WTC11 (cell line): ENCODE results near the gene STX18. TPM values are rescaled to one million over a fixed set of nuclear protein-coding genes. Genes with fewer than 3 reads are reported as not detected.

Source experiments
- ATAC-seq: fragments of 200-7000 bp; cut with Tn5 transposase; 2 replicates; pipeline ENCODE4 v1.10.0; 2021; ENCODE audit warnings: mild to moderate bottlenecking, moderate library complexity
- CTCF ChIA-PET: fragments of 300-600 bp; sonication (Branson Sonifier 250); formaldehyde crosslinking; loops from one replicate; lab custom pipeline; 2021; ENCODE audit warnings: antibody characterized with exemption; lab: Charles Lee
- POLR2A ChIA-PET: fragments of 350-600 bp; sonication (Branson Sonifier 250); formaldehyde crosslinking; loops from one replicate; lab custom pipeline; 2021; ENCODE audit warnings: antibody characterized with exemption; lab: Charles Lee
- DNase-seq: peaks from one replicate; pipeline ENCODE4 v3.0.0; 2021; ENCODE audit warnings: low spot score
- H3K27ac Mint-ChIP-seq: 2 replicates; pipeline ENCODE4 v1.8.0; 2021; ENCODE audit warnings: mixed read lengths
- H3K27me3 Mint-ChIP-seq: 2 replicates; pipeline ENCODE4 v1.8.0; 2021; ENCODE audit warnings: low read depth, mild to moderate bottlenecking, moderate library complexity, mixed read lengths
- H3K36me3 Mint-ChIP-seq: 2 replicates; pipeline ENCODE4 v1.8.0; 2021; ENCODE audit warnings: mixed read lengths
- H3K4me1 Mint-ChIP-seq: 2 replicates; pipeline ENCODE4 v1.8.0; 2022; ENCODE audit warnings: mixed read lengths
- H3K4me3 Mint-ChIP-seq: 2 replicates; pipeline ENCODE4 v1.8.0; 2021; ENCODE audit warnings: mild to moderate bottlenecking, moderate library complexity, mixed read lengths
- H3K9me3 Mint-ChIP-seq: 2 replicates; pipeline ENCODE4 v1.8.0; 2021; ENCODE audit warnings: mixed read lengths
- CTCF ChIP-seq: fragments of 200-600 bp; IDR thresholded peaks from 2 replicates; pipeline ENCODE4 v1.8.0; 2022; ENCODE audit warnings: antibody characterized with exemption
- E2F4 ChIP-seq: sonication (generic); formaldehyde crosslinking; IDR thresholded peaks from 2 replicates; pipeline ENCODE4 v1.8.1; 2022; ENCODE audit warnings: low read depth, mild to moderate bottlenecking, moderate library complexity, missing genetic modification reagents, borderline replicate concordance
- ELF4 ChIP-seq: sonication (generic); formaldehyde crosslinking; IDR thresholded peaks from 2 replicates; pipeline ENCODE4 v1.8.1; 2022; ENCODE audit warnings: low read depth, mild to moderate bottlenecking, moderate library complexity, missing genetic modification reagents
- ERG ChIP-seq: fragments of 250-450 bp; sonication (Bioruptor Pico); IDR thresholded peaks from 2 replicates; pipeline ENCODE4 v1.8.0; 2021; ENCODE audit warnings: mild to moderate bottlenecking
- JUN ChIP-seq: sonication (generic); formaldehyde crosslinking; IDR thresholded peaks from 2 replicates; pipeline ENCODE4 v1.8.0; 2023; ENCODE audit warnings: mild to moderate bottlenecking, missing genetic modification reagents
- KAT7 ChIP-seq: sonication (generic); formaldehyde crosslinking; IDR thresholded peaks from 2 replicates; pipeline ENCODE4 v1.8.1; 2023; ENCODE audit warnings: missing genetic modification reagents, mild to moderate bottlenecking, borderline replicate concordance
- MLX ChIP-seq: sonication (generic); formaldehyde crosslinking; IDR thresholded peaks from 2 replicates; pipeline ENCODE4 v1.8.1; 2023; ENCODE audit warnings: mild to moderate bottlenecking, missing genetic modification reagents, moderate library complexity
- MYBL2 ChIP-seq: sonication (generic); formaldehyde crosslinking; IDR thresholded peaks from 2 replicates; pipeline ENCODE4 v1.8.1; 2023; ENCODE audit warnings: mild to moderate bottlenecking, moderate library complexity, missing genetic modification reagents
- NFE2L1 ChIP-seq: sonication (generic); formaldehyde crosslinking; IDR thresholded peaks from 2 replicates; pipeline ENCODE4 v1.8.1; 2023; ENCODE audit warnings: missing genetic modification reagents
- NFYB ChIP-seq: sonication (generic); formaldehyde crosslinking; conservative IDR thresholded peaks from 2 replicates; pipeline ENCODE4 v1.8.0; 2022; ENCODE audit warnings: low read depth, missing genetic modification reagents
- OVOL2 ChIP-seq: fragments of 250-450 bp; sonication (Bioruptor Pico); IDR thresholded peaks from 2 replicates; pipeline ENCODE4 v1.9.0; 2021; ENCODE audit warnings: mild to moderate bottlenecking, borderline replicate concordance
- ZMAT4 ChIP-seq: fragments of 250-450 bp; sonication (Bioruptor Pico); IDR thresholded peaks from 2 replicates; pipeline ENCODE4 v1.9.0; 2021; ENCODE audit warnings: mild to moderate bottlenecking
- ZNF263 ChIP-seq: sonication (generic); formaldehyde crosslinking; IDR thresholded peaks from 2 replicates; pipeline ENCODE4 v1.8.1; 2022; ENCODE audit warnings: low read depth, mild to moderate bottlenecking, moderate library complexity, missing genetic modification reagents
- ZNF281 ChIP-seq: sonication (generic); formaldehyde crosslinking; IDR thresholded peaks from 2 replicates; pipeline ENCODE4 v1.8.0; 2023; ENCODE audit warnings: mild to moderate bottlenecking, missing genetic modification reagents
- ZNF416 ChIP-seq: fragments of 250-450 bp; sonication (Bioruptor Pico); IDR thresholded peaks from 2 replicates; pipeline ENCODE4 v1.9.0; 2021; ENCODE audit warnings: mild to moderate bottlenecking, inconsistent platforms
- ZNF671 ChIP-seq: fragments of 250-450 bp; sonication (Bioruptor Pico); IDR thresholded peaks from 2 replicates; pipeline ENCODE4 v1.8.0; 2021; ENCODE audit warnings: mild to moderate bottlenecking
- total RNA-seq: library from RNA; stranded (reverse); gene quantifications from 3 replicates; pipeline ENCODE4 v1.2.3, GENCODE V29; 2021

Gene STX18
- total RNA-seq, 1 experiment from 2014 or later: 16.9 TPM

GRCh38 chr4:4521136-4521535 lies 20.7 kb downstream of the STX18 start:
- no peaks in the 10 kb centered on the region for H3K27me3 Mint-ChIP-seq
- peak; percentile 53 for ATAC-seq
- H3K27ac Mint-ChIP-seq: peak overlapping the region; percentile 67
- peaks cover 16% of the 10 kb centered on the region for H3K4me1 Mint-ChIP-seq
- POLR2A ChIA-PET: no interaction called here
- DNase-seq: peak; percentile 34
- no peaks in the 10 kb centered on the region for H3K9me3 Mint-ChIP-seq
- no peak overlapping the region for H3K4me3 Mint-ChIP-seq
- TF ChIP-seq MYBL2 (no peak), ZNF671 (CRISPR knock-in tag) (no peak), MLX (CRISPR knock-in tag) (no peak), NFYB (no peak), ZMAT4 (CRISPR knock-in tag) (no peak), ZNF281 (CRISPR knock-in tag) (no peak), KAT7 (no peak), ELF4 (CRISPR knock-in tag) (no peak), OVOL2 (no peak), ZNF416 (CRISPR knock-in tag) (no peak), JUN (CRISPR knock-in tag) (no peak), ZNF263 (no peak)
- no peaks in the 10 kb centered on the region for H3K36me3 Mint-ChIP-seq
- CTCF ChIA-PET: interaction anchor here (0.8 to 1.2 kb wide), 4 partner anchors 9 to 136 kb away, joined by 3 to 8 read pairs (median 4); no protein-coding TSS in a partner anchor

- no peak overlapping the region for H3K27ac Mint-ChIP-seq
- TF ChIP-seq CTCF (peak; percentile 39; the same call in 1 of the 2 replicates), ERG (CRISPR knock-in tag) (no peak), E2F4 (CRISPR knock-in tag) (no peak), NFE2L1 (no peak)
- TF ChIP-seq, all 79 proteins: peak for 1
- Mint-ChIP-seq H3K4me3 (no peak overlapping the region), H3K4me1 (peaks cover 11% of the 10 kb centered on the region), H3K9me3 (no peaks in the 10 kb centered on the region), H3K36me3 (no peaks in the 10 kb centered on the region), H3K27me3 (no peaks in the 10 kb centered on the region)
- ChIA-PET POLR2A (no interaction called here), CTCF (interaction anchor here (0.6 to 2.6 kb wide), 13 partner anchors 12 to 243 kb away, joined by 3 to 15 read pairs (median 4); partner anchors contain the start of gene STX18)
- peak; percentile 50 for ATAC-seq
- no peak for DNase-seq
Observed at GRCh38 chr4:4519297-4519894, 22.5 kb downstream of the STX18 start.
